Germinal center (tissue), 1 donor: ENCODE results near the gene DGCR6.
"Not testable (repeated sequence)": the region's sequence is repeated elsewhere in the genome, so short reads cannot be mapped to it uniquely, and the experiment has no call there.

ENCODE experiments used
- DNase-seq: peaks from one replicate; pipeline ENCODE4 v3.0.0; 2012; ENCODE audit warnings: mixed read lengths, low spot score

DGCR6 gene

GRCh38 chr22:18960166-18960820, 54.2 kb downstream of the DGCR6 start:
- DNase-seq, result not testable (repeated sequence)

GRCh38 chr22:18961201-18961600, 55.1 kb downstream of the DGCR6 start:
- not testable (repeated sequence) for DNase-seq
